Adrenal gland (tissue), 5 donors: ENCODE measurements around the gene PIM3.

ENCODE experiments used
- POLR2A ChIP-seq, 2 donors: fragments of 450-650 bp; IDR thresholded peaks; one replicate each; pipeline ENCODE4 v1.6.1; 2017; ENCODE audit warnings: antibody characterized with exemption in 2 of 2, mild to moderate bottlenecking in 2 of 2, moderate library complexity in 1 of 2
- TF ChIP-seq, protein P1 (sequence below), 6 experiments: fragments of 450-650 bp in 4 of 6; fragments of 200-600 bp in 2 of 6; sonication (generic) in 1 of 6; IDR thresholded peaks; 1 replicate in 5 of 6; 2 replicates in 1 of 6; pipeline versions ENCODE4 v1.5.1 to v1.8.0; 2016 to 2021; ENCODE audit warnings: antibody characterized with exemption in 6 of 6, mild to moderate bottlenecking in 2 of 6, moderate library complexity in 1 of 6
- donor health status: DM: no; HTN: no; CAD: no.

DNA sequence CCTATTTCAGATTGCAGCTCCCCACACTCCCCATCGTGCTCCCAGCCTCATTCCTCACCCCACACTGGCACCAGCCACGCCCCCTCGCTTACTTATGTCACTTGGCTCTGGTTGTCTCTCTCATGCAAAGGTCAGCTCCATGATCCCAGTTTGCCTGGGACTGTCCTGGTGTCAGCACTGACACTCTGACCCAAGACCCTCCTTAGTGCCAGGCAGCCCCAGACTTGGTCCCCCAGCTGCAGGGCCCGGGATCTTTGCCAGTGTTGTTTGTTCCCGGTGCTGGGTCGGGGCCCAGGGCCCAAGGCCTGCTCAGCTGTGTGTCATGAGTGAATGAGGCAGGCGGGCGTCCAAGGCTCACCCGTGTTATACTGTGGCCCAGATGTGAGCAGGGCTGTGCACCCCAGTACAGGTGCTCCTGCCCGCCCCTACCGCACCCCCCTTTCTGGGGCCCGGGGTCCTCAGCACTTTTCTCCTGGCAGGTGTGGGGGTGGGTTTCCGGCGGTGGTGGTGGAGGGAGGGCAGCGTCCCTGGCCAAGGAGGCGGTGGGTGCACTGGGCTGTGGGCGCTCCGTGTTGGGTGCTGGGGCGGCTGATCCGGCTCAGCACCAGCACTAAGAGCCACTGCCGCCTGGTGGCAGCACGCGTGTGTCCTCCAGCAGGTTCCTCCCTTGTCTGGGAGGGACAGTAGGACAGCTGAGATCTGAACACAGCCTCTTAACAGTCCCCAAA is 32.5 kb downstream of the PIM3 start:
- TF ChIP-seq, protein P1, sequence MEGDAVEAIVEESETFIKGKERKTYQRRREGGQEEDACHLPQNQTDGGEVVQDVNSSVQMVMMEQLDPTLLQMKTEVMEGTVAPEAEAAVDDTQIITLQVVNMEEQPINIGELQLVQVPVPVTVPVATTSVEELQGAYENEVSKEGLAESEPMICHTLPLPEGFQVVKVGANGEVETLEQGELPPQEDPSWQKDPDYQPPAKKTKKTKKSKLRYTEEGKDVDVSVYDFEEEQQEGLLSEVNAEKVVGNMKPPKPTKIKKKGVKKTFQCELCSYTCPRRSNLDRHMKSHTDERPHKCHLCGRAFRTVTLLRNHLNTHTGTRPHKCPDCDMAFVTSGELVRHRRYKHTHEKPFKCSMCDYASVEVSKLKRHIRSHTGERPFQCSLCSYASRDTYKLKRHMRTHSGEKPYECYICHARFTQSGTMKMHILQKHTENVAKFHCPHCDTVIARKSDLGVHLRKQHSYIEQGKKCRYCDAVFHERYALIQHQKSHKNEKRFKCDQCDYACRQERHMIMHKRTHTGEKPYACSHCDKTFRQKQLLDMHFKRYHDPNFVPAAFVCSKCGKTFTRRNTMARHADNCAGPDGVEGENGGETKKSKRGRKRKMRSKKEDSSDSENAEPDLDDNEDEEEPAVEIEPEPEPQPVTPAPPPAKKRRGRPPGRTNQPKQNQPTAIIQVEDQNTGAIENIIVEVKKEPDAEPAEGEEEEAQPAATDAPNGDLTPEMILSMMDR (IDR thresholded peaks at IDR 0.05) = peak; percentile 34 to 80 (median 66)
- no peak for TF ChIP-seq POLR2A (IDR thresholded peaks at IDR 0.05)
